ENCODE measurements around the gene PDE3A.
"Not testable (repeated sequence)": the region's sequence is repeated elsewhere in the genome, so short reads cannot be mapped to it uniquely, and the experiment has no call there.

The PDE3A gene

GRCh38 chr12:20368114-20368650, at the start of gene PDE3A:
PDE3A (plus strand) TSS chr12:20368537; CDS start chr12:20369285, 748 bp downstream.
- in situ Hi-C loops (cut with HindIII; ENCODE audit: low sequenced_read_pairs), result no loop called here

- in situ Hi-C loops (cut with HindIII; ENCODE audit: low sequenced_read_pairs), result no loop called here
These were observed 49.0 kb upstream of the PDE3A start for GRCh38 chr12:20319366-20319765.

- in situ Hi-C loops (cut with HindIII; ENCODE audit: low sequenced_read_pairs), result no loop called here
These were observed 47.8 kb upstream of the PDE3A start for GRCh38 chr12:20320552-20320951.

- in situ Hi-C loops (cut with HindIII; ENCODE audit: low sequenced_read_pairs), result not testable (repeated sequence)
These were observed 37.4 kb upstream of the PDE3A start for GRCh38 chr12:20330826-20331505.

GRCh38 chr12:20339060-20339459, 29.3 kb upstream of the PDE3A start:
- in situ Hi-C loops (cut with HindIII; ENCODE audit: low sequenced_read_pairs), result no loop called here

GRCh38 chr12:20342111-20342510, 26.2 kb upstream of the PDE3A start:
- in situ Hi-C loops (cut with HindIII; ENCODE audit: low sequenced_read_pairs), result no loop called here

- in situ Hi-C loops (cut with HindIII; ENCODE audit: low sequenced_read_pairs), result no loop called here
These were observed 22.5 kb upstream of the PDE3A start for GRCh38 chr12:20345866-20346265.

GRCh38 chr12:20350026-20350425, 18.3 kb upstream of the PDE3A start:
- in situ Hi-C loops (cut with HindIII; ENCODE audit: low sequenced_read_pairs), result no loop called here

GRCh38 chr12:20350495-20350894, 17.8 kb upstream of the PDE3A start:
- in situ Hi-C loops (cut with HindIII; ENCODE audit: low sequenced_read_pairs), result no loop called here

GRCh38 chr12:20351406-20351805, 16.9 kb upstream of the PDE3A start:
- in situ Hi-C loops (cut with HindIII; ENCODE audit: low sequenced_read_pairs), result no loop called here

GRCh38 chr12:20356048-20356447, 12.3 kb upstream of the PDE3A start:
- in situ Hi-C loops (cut with HindIII; ENCODE audit: low sequenced_read_pairs), result no loop called here

GRCh38 chr12:20360407-20360806, 7.9 kb upstream of the PDE3A start:
- in situ Hi-C loops (cut with HindIII; ENCODE audit: low sequenced_read_pairs), result no loop called here

- in situ Hi-C loops (cut with HindIII; ENCODE audit: low sequenced_read_pairs), result no loop called here
These were observed 6.9 kb upstream of the PDE3A start for GRCh38 chr12:20361416-20361815.

- in situ Hi-C loops (cut with HindIII; ENCODE audit: low sequenced_read_pairs), result no loop called here
These were observed 3.8 kb upstream of the PDE3A start for GRCh38 chr12:20364501-20364900.

GRCh38 chr12:20366776-20367409, 1.4 kb upstream of the PDE3A start:
- in situ Hi-C loops (cut with HindIII; ENCODE audit: low sequenced_read_pairs), result no loop called here

- in situ Hi-C loops (cut with HindIII; ENCODE audit: low sequenced_read_pairs), result no loop called here
These were observed 689 bp upstream of the PDE3A start for GRCh38 chr12:20367583-20368113.

- in situ Hi-C loops (cut with HindIII; ENCODE audit: low sequenced_read_pairs), result no loop called here
These were observed 441 bp downstream of the PDE3A start for GRCh38 chr12:20368651-20369304.

GRCh38 chr12:20369305-20370013, 1.1 kb downstream of the PDE3A start:
- in situ Hi-C loops (cut with HindIII; ENCODE audit: low sequenced_read_pairs), result no loop called here

GRCh38 chr12:20370014-20370386, 1.7 kb downstream of the PDE3A start:
- in situ Hi-C loops (cut with HindIII; ENCODE audit: low sequenced_read_pairs), result no loop called here

GRCh38 chr12:20370866-20371519, 2.7 kb downstream of the PDE3A start:
- in situ Hi-C loops (cut with HindIII; ENCODE audit: low sequenced_read_pairs), result no loop called here
